ENCODE results near the gene WNT3. TPM values are rescaled to one million over a fixed set of nuclear protein-coding genes. Genes with fewer than 3 reads are reported as not detected.
A peak's percentile ranks its signal among the peaks of the same experiment; 100 is the strongest.

The WNT3 gene
- total and polyA plus RNA-seq, 2 of the 8 experiments (the other 6 are each of a cell fraction or from before 2014, with no cell fraction given), result 0.56 to 2.0 TPM

DNA sequence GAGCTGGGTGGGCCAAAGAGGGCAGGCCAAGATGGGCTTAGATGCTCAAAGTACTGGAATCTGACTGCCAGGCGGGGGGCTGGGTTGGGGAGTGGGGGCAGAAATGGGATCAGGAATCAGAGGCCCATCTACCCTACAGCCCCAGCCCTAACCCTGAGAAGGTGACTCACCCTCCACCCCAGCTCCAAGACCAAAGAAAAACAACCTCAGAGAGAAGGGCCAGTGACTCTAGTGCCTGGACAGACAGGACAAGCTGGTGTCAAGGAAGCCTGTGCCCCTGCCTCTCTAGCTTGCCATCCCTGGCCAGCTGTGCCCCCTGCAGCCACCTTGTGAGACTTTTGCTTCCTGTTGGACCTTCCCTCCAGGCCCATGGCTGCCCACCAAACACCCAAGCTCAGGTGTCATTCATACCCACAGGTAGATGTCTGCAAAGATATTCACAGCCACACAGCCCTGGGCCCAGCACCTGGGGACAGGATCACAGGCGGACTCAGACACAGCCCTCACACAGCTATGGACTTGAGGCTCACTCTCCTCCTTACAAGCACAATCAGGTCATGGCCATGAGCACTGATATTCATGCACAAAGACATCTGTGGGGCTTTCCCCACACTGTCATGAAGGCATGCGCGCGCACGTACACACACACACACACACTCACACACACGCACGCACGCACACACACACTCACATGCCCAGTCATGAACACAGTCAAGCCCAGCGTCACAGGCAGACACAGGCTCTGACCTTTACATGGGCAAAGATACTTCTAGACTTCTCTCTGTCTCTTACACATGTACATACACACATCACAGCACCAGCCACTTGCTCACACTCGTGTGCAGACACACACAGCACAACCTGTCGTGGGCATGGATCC is 2.8 kb downstream of the WNT3 start:
- Histone ChIP-seq H3K27ac (ENCODE audit: low read depth, low read length) (no peak overlapping the region), H3K14ac (ENCODE audit: insufficient read length) (no peak overlapping the region), H4K20me1 (replicated peaks in 1 of 2; ENCODE audit: control insufficient read depth in 1 of 2, insufficient read depth in 2 of 2, low read length in 2 of 2) (peaks cover 0 to 4% of the 10 kb centered on the region in 2 experiments), H3K18ac (ENCODE audit: extremely low read depth, low read length) (peak overlapping the region; percentile 53; the same call in 1 of the 2 replicates), H3K79me1 (ENCODE audit: low read depth, low read length) (no peaks in the 10 kb centered on the region; the same call in 1 of the 2 replicates), H3K4me3 (ENCODE audit: extremely low read depth in 1 of 4, insufficient read depth in 2 of 4, low read depth in 3 of 4, low read length in 4 of 4) (no peak overlapping the region), H4K5ac (ENCODE audit: insufficient read length, low read depth, low read length) (no peak overlapping the region), H2AFZ (ENCODE audit: low read length) (no peak overlapping the region), H2BK15ac (ENCODE audit: low read length) (peak overlapping the region; percentile 21; the same call in 1 of the 2 replicates), H3K23ac (ENCODE audit: insufficient read length) (no peak overlapping the region), H3K23me2 (ENCODE audit: low read depth, low read length) (peaks cover 20% of the 10 kb centered on the region; the same call in 1 of the 2 replicates), H4K91ac (replicated peaks; ENCODE audit: insufficient read length, low read length) (no peak overlapping the region), H2BK20ac (ENCODE audit: low read length) (no peak overlapping the region), H3K56ac (replicated peaks; ENCODE audit: insufficient read length, low read depth, low read length) (no peak overlapping the region), H3K79me2 (ENCODE audit: control insufficient read depth in 1 of 2, insufficient read depth in 2 of 2, low read length in 2 of 2) (no peaks in the 10 kb centered on the region), H3K4me2 (ENCODE audit: insufficient read depth in 1 of 2, low read depth in 2 of 2, low read length in 2 of 2) (peak overlapping the region in 1 of 2 experiments; percentile 96; a peak in 1 of 4 replicates), H3K9me3 (ENCODE audit: insufficient read depth in 2 of 2, low read depth in 1 of 2, low read length in 1 of 2) (no peaks in the 10 kb centered on the region), H2AK5ac (ENCODE audit: low read depth, low read length) (peak overlapping the region; percentile 79), H2BK12ac (ENCODE audit: low read depth, low read length) (peak overlapping the region; percentile 97; the same call in 1 of the 2 replicates), H4K8ac (ENCODE audit: extremely low read depth, insufficient read depth, low read length) (no peak overlapping the region), H3K36me3 (ENCODE audit: control insufficient read depth in 2 of 4, insufficient read depth in 4 of 4, low read length in 3 of 4) (no peaks in the 10 kb centered on the region), H3K4ac (replicated peaks; ENCODE audit: insufficient read length, low read depth, low read length) (peak overlapping the region; percentile 40), H3K4me1 (replicated peaks in 1 of 4; ENCODE audit: control insufficient read depth in 3 of 4, insufficient read depth in 4 of 4, low read length in 3 of 4) (peaks cover 0 to 40% (median 27%) of the 10 kb centered on the region in 4 experiments; a peak in 6 of 7 replicates), H3K27me3 (replicated peaks in 1 of 4; ENCODE audit: control insufficient read depth in 3 of 4, extremely low read depth in 1 of 4, insufficient read depth in 3 of 4, low read length in 3 of 4) (peaks cover 31 to 63% (median 58%) of the 10 kb centered on the region in 4 experiments), H2BK5ac (ENCODE audit: low read depth, low read length) (no peak overlapping the region), H2BK120ac (replicated peaks; ENCODE audit: low read depth, low read length) (no peak overlapping the region), H3K9ac (replicated peaks in 1 of 4; ENCODE audit: extremely low read depth in 1 of 4, low read depth in 3 of 4, low read length in 3 of 4) (0 out of 7 replicates have a peak overlapping the region, but pooled peaks of 1 of the 4 experiments have one; percentile 12)
- ChIA-PET CTCF (ENCODE audit: partially characterized antibody) (interaction anchor here (0.6 to 2.7 kb wide), 10 partner anchors 10 to 126 kb away, joined by 3 to 15 read pairs (median 6); no protein-coding TSS in a partner anchor), POLR2A (ENCODE audit: partially characterized antibody) (interaction anchor here (0.8 to 1.4 kb wide), 3 partner anchors 10 to 43 kb away, joined by 3 to 4 read pairs (median 3); no protein-coding TSS in a partner anchor)
- DNase-seq (ENCODE audit: low read depth in 1 of 2, low spot score in 2 of 2) (no peak), FAIRE-seq (no peak)
- 89% methylated on average over 12 of the region's 12 CpGs; no CpG with 5 or more reads in 1 of the 2 experiments for WGBS, 2 experiments (ENCODE audit: extremely low coverage in 1 of 2, insufficient coverage in 1 of 2, insufficient read length in 1 of 2, insufficient replicate concordance in 2 of 2, low coverage in 1 of 2, low lambda C conversion rate in 2 of 2, missing lambda C conversion rate in 1 of 2)
- no peak for TF ChIP-seq BACH1 (IDR thresholded peaks at IDR 0.05; ENCODE audit: low read length)

Data from H1 (cell line).